GM18517 (cell line): ENCODE data around the gene RANBP2.

ENCODE experiments used
- ATAC-seq: cut with Tn5 transposase; IDR thresholded peaks from one replicate; pipeline ENCODE4 v1.9.1; 2021; ENCODE audit warnings: mild to moderate bottlenecking, moderate library complexity; ENCODE audit not compliant: unreplicated experiment

RANBP2 gene

GRCh38 chr2:108833219-108833618 is 113.9 kb downstream of the RANBP2 start:
- ATAC-seq: no peak

GRCh38 chr2:108834620-108835019 is 115.3 kb downstream of the RANBP2 start:
- ATAC-seq: no peak

- no peak for ATAC-seq
Observed at GRCh38 chr2:108835040-108835439, 115.8 kb downstream of the RANBP2 start.
